ENCODE results near the gene SLC7A8. TPM values are rescaled to one million over a fixed set of nuclear protein-coding genes. Genes with fewer than 3 reads are reported as not detected.

The SLC7A8 gene
- total RNA-seq, 1 donor from 2014 or later, result 2.3 TPM

- no peak for DNase-seq (ENCODE audit: low read depth)
- no peak for TF ChIP-seq CTCF (IDR thresholded peaks at IDR 0.05; ENCODE audit: insufficient read depth, low read length, poor library complexity, severe bottlenecking)
- H3K4me3 ChIP-seq (ENCODE audit: low read depth, low read length), result no peak overlapping the region
- H3K36me3 ChIP-seq (ENCODE audit: control insufficient read depth, insufficient read depth, low read length), result no peaks in the 10 kb centered on the region
- no peaks in the 10 kb centered on the region for H3K27me3 ChIP-seq (ENCODE audit: control insufficient read depth, insufficient read depth, low read length)
These were observed 82.1 kb downstream of the SLC7A8 start for GRCh38 chr14:23101213-23101970.

GRCh38 chr14:23099212-23099861 lies 84.1 kb downstream of the SLC7A8 start:
- no peak for TF ChIP-seq CTCF (IDR thresholded peaks at IDR 0.05; ENCODE audit: insufficient read depth, low read length, poor library complexity, severe bottlenecking)
- Histone ChIP-seq H3K4me3 (ENCODE audit: low read depth, low read length) (no peak overlapping the region), H3K36me3 (ENCODE audit: control insufficient read depth, insufficient read depth, low read length) (no peaks in the 10 kb centered on the region), H3K27me3 (ENCODE audit: control insufficient read depth, insufficient read depth, low read length) (no peaks in the 10 kb centered on the region)
- DNase-seq (ENCODE audit: low read depth), result no peak

- TF ChIP-seq CTCF (IDR thresholded peaks at IDR 0.05; ENCODE audit: insufficient read depth, low read length, poor library complexity, severe bottlenecking), result no peak
- H3K27me3 ChIP-seq (ENCODE audit: control insufficient read depth, insufficient read depth, low read length), result no peaks in the 10 kb centered on the region
These were observed 85.7 kb downstream of the SLC7A8 start for GRCh38 chr14:23097786-23098185.

GRCh38 chr14:23095196-23096108 lies 88.0 kb downstream of the SLC7A8 start, which contains the start of gene C14orf119:
TSS of gene C14orf119 (plus strand) at chr14:23095505. CDS start at chr14:23097659, 2,154 bp downstream.
- peak; percentile 92 for DNase-seq (ENCODE audit: low read depth)
- no peak for TF ChIP-seq CTCF (IDR thresholded peaks at IDR 0.05; ENCODE audit: insufficient read depth, low read length, poor library complexity, severe bottlenecking)
- H3K36me3 ChIP-seq (ENCODE audit: control insufficient read depth, insufficient read depth, low read length), result no peaks in the 10 kb centered on the region

More at GRCh38 chr14:23097786-23098185, 85.7 kb downstream of the SLC7A8 start:
- Histone ChIP-seq H3K4me3 (ENCODE audit: low read depth, low read length) (no peak overlapping the region), H3K36me3 (ENCODE audit: control insufficient read depth, insufficient read depth, low read length) (no peaks in the 10 kb centered on the region)
- no peak for DNase-seq (ENCODE audit: low read depth)

GRCh38 chr14:23094666-23095195 lies 88.7 kb downstream of the SLC7A8 start, which contains the start of gene ACIN1:
TSS of gene ACIN1 (minus strand) at chr14:23095136. CDS start at chr14:23095112, 24 bp downstream.
- peak; percentile 50 for DNase-seq (ENCODE audit: low read depth)
- no peak for TF ChIP-seq CTCF (IDR thresholded peaks at IDR 0.05; ENCODE audit: insufficient read depth, low read length, poor library complexity, severe bottlenecking)

More at GRCh38 chr14:23095196-23096108, 88.0 kb downstream of the SLC7A8 start, which contains the start of gene C14orf119:
- H3K4me3 ChIP-seq (ENCODE audit: low read depth, low read length), result peak within 1 kb of the TSS; percentile 96
- H3K27me3 ChIP-seq (ENCODE audit: control insufficient read depth, insufficient read depth, low read length), result no peaks in the 10 kb centered on the region

More at GRCh38 chr14:23094666-23095195, 88.7 kb downstream of the SLC7A8 start, which contains the start of gene ACIN1:
- Histone ChIP-seq H3K4me3 (ENCODE audit: low read depth, low read length) (peak within 1 kb of the TSS; percentile 96), H3K36me3 (ENCODE audit: control insufficient read depth, insufficient read depth, low read length) (peaks cover 1% of the 10 kb centered on the region), H3K27me3 (ENCODE audit: control insufficient read depth, insufficient read depth, low read length) (no peaks in the 10 kb centered on the region)

Measured in kidney epithelial cell (primary cell).